ENCODE measurements around the gene FAM209B.

GRCh38 chr20:56517211-56517610 lies 15.8 kb upstream of the FAM209B start:
- TF ChIP-seq EZH2 (IDR thresholded peaks at IDR 0.05; ENCODE audit: insufficient read depth, poor library complexity, severe bottlenecking) (no peak), EZH2phosphoT487 (IDR thresholded peaks at IDR 0.05; ENCODE audit: insufficient read depth, low read depth) (no peak)
